ENCODE results near the gene TAC3. TPM values are rescaled to one million over a fixed set of nuclear protein-coding genes. Genes with fewer than 3 reads are reported as not detected.
"Not testable (repeated sequence)": the region's sequence is repeated elsewhere in the genome, so short reads cannot be mapped to it uniquely, and the experiment has no call there.

TAC3 gene
- total RNA-seq, 3 donors from 2014 or later = not detected

- peaks cover 0 to 11% of the 10 kb centered on the region in 2 donors for H3K9me3 ChIP-seq
- H3K36me3 ChIP-seq; H3K27ac ChIP-seq; H3K4me1 ChIP-seq; H3K4me3 ChIP-seq; H3K27me3 ChIP-seq; DNase-seq (ENCODE audit: low spot score in 2 of 2); intact Hi-C loops (cut with DNase I; ENCODE audit: low total_unique reads): not testable (repeated sequence)
These were observed 51.2 kb downstream of the TAC3 start for GRCh38 chr12:56965124-56965523.

- DNase-seq (ENCODE audit: low spot score in 2 of 2); H3K36me3 ChIP-seq; H3K27me3 ChIP-seq; intact Hi-C loops (cut with DNase I; ENCODE audit: low total_unique reads); H3K27ac ChIP-seq; H3K4me3 ChIP-seq; H3K4me1 ChIP-seq: not testable (repeated sequence)
- H3K9me3 ChIP-seq = peaks cover 2 to 11% of the 10 kb centered on the region in 2 donors
These were observed 52.8 kb downstream of the TAC3 start for GRCh38 chr12:56963557-56963956.

- H3K4me3 ChIP-seq; H3K27ac ChIP-seq; DNase-seq (ENCODE audit: low spot score in 2 of 2); H3K4me1 ChIP-seq; H3K36me3 ChIP-seq; H3K27me3 ChIP-seq; intact Hi-C loops (cut with DNase I; ENCODE audit: low total_unique reads): not testable (repeated sequence)
- peaks cover 8 to 11% of the 10 kb centered on the region in 2 donors for H3K9me3 ChIP-seq
These were observed 54.1 kb downstream of the TAC3 start for GRCh38 chr12:56962247-56962646.

Other genes with a start within 250 kb of the TAC3 start
- not detected for gene SDR9C7, start 82.1 kb downstream of the TAC3 start, total RNA-seq
- gene RDH16, start 58.9 kb downstream of the TAC3 start, total RNA-seq = 1 to 10 TPM in 1 of 3 donors, under 1 TPM in 2; 0.48 to 1.3 (median 0.59) TPM
- gene ZBTB39, start 10.0 kb downstream of the TAC3 start, total RNA-seq = 1 to 10 TPM; 4.3 to 6.6 (median 6.1) TPM
- 1 to 10 TPM in 1 of 3 donors, under 1 TPM in 2; 0.15 to 2.2 (median 0.98) TPM for gene MYO1A, start 33.6 kb upstream of the TAC3 start, total RNA-seq
- gene NEMP1, start 62.3 kb upstream of the TAC3 start, total RNA-seq = 10 to 100 TPM in 2 of 3 donors, 1 to 10 TPM in 1; 6.9 to 13.3 (median 10.9) TPM
- 10 to 100 TPM in 2 of 3 donors, 1 to 10 TPM in 1; 9.0 to 33.2 (median 24.6) TPM for gene NAB2, start 72.6 kb upstream of the TAC3 start, total RNA-seq
- 100 to 1,000 TPM; 139 to 147 (median 146) TPM for gene STAT6, start 94.8 kb upstream of the TAC3 start, total RNA-seq
- 100 to 1,000 TPM; 102 to 894 (median 240) TPM for gene LRP1, start 112.0 kb upstream of the TAC3 start, total RNA-seq
- not detected for gene LRP1-AS, start 131.1 kb upstream of the TAC3 start, total RNA-seq
- under 1 TPM in 1 of 3 donors, not detected in 2; 0.33 TPM for gene NXPH4, start 200.3 kb upstream of the TAC3 start, total RNA-seq
- gene SHMT2, start 213.2 kb upstream of the TAC3 start, total RNA-seq = 10 to 100 TPM; 37.9 to 63.3 (median 46.7) TPM
- 1 to 10 TPM in 2 of 3 donors, under 1 TPM in 1; 0.98 to 3.2 (median 1.6) TPM for gene STAC3, start 234.7 kb upstream of the TAC3 start, total RNA-seq